Liver (tissue), 9 donors: ENCODE results near the gene LDB3. TPM values are rescaled to one million over a fixed set of nuclear protein-coding genes. Genes with fewer than 3 reads are reported as not detected.
"Not testable (repeated sequence)": the region's sequence is repeated elsewhere in the genome, so short reads cannot be mapped to it uniquely, and the experiment has no call there.

Source experiments
- DNase-seq: peaks from one replicate; pipeline ENCODE4 v3.0.0-alpha.2; 2017; ENCODE audit warnings: low spot score
- H3K27ac ChIP-seq, 2 donors: one replicate each; pipeline ENCODE4 v1.7.0; 2013; ENCODE audit warnings: inconsistent platforms in 2 of 2, low read length in 2 of 2, control low read depth in 1 of 2, low read depth in 1 of 2, mild to moderate bottlenecking in 1 of 2
- H3K27me3 ChIP-seq, 4 donors: one replicate each; pipeline versions ENCODE4 v1.6.1 to v1.7.0; 2013; ENCODE audit warnings: low read length in 3 of 4, inconsistent platforms in 1 of 4, mild to moderate bottlenecking in 1 of 4, moderate library complexity in 1 of 4; ENCODE audit not compliant: control insufficient read depth in 4 of 4, insufficient read depth in 4 of 4
- H3K36me3 ChIP-seq, 4 donors: one replicate each; pipeline versions ENCODE4 v1.6.1 to v1.7.0; 2013; ENCODE audit warnings: low read length in 3 of 4, mild to moderate bottlenecking in 3 of 4, low read depth in 1 of 4, moderate library complexity in 1 of 4; ENCODE audit not compliant: control insufficient read depth in 4 of 4, insufficient read depth in 3 of 4
- H3K4me1 ChIP-seq, 4 donors: one replicate each; pipeline versions ENCODE4 v1.6.1 to v1.7.0; 2013; ENCODE audit warnings: low read length in 3 of 4, mild to moderate bottlenecking in 3 of 4, moderate library complexity in 1 of 4; ENCODE audit not compliant: control insufficient read depth in 4 of 4, insufficient read depth in 4 of 4
- H3K4me3 ChIP-seq, 3 donors: one replicate each; pipeline versions ENCODE4 v1.6.1 to v1.7.0; 2013; ENCODE audit warnings: low read length in 3 of 3, control low read depth in 1 of 3, low read depth in 1 of 3, mild to moderate bottlenecking in 1 of 3
- H3K9ac ChIP-seq, 2 donors: one replicate each; pipeline ENCODE4 v1.7.0; 2013; ENCODE audit warnings: low read length in 2 of 2, mild to moderate bottlenecking in 2 of 2, moderate library complexity in 2 of 2, control low read depth in 1 of 2, low read depth in 1 of 2
- H3K9me3 ChIP-seq, 4 donors: one replicate each; pipeline versions ENCODE4 v1.6.1 to v1.7.0; 2013; ENCODE audit warnings: low read length in 3 of 4; ENCODE audit not compliant: control insufficient read depth in 4 of 4
- ATF3 ChIP-seq: IDR thresholded peaks from 2 replicates; pipeline ENCODE4 v1.6.1; 2016; ENCODE audit warnings: antibody characterized with exemption
- EGR1 ChIP-seq, 2 donors: IDR thresholded peaks; 2 replicates each; pipeline ENCODE4 v1.6.1; 2016 to 2018; ENCODE audit warnings: antibody characterized with exemption in 2 of 2, low read depth in 2 of 2
- FOXA1 ChIP-seq: IDR thresholded peaks from 2 replicates; pipeline ENCODE4 v1.6.1; 2016; ENCODE audit warnings: antibody characterized with exemption
- FOXA2 ChIP-seq: IDR thresholded peaks from 2 replicates; pipeline ENCODE4 v1.6.1; 2016; ENCODE audit warnings: antibody characterized with exemption
- GABPA ChIP-seq, 2 donors: IDR thresholded peaks in 1 of 2; conservative IDR thresholded peaks in 1 of 2; 2 replicates each; pipeline ENCODE4 v1.6.1; 2016; ENCODE audit warnings: antibody characterized with exemption in 2 of 2, mild to moderate bottlenecking in 1 of 2, moderate library complexity in 1 of 2
- HNF4A ChIP-seq, 2 donors: conservative IDR thresholded peaks; 2 replicates each; pipeline ENCODE4 v1.6.1; 2016; ENCODE audit warnings: antibody characterized with exemption in 2 of 2, mild to moderate bottlenecking in 2 of 2
- HNF4G ChIP-seq: IDR thresholded peaks from 2 replicates; pipeline ENCODE4 v1.6.1; 2016; ENCODE audit warnings: antibody characterized with exemption
- JUND ChIP-seq, 2 donors: IDR thresholded peaks; 2 replicates each; pipeline ENCODE4 v1.6.1; 2016; ENCODE audit warnings: antibody characterized with exemption in 2 of 2
- NR2F2 ChIP-seq: IDR thresholded peaks from 2 replicates; pipeline ENCODE4 v1.6.1; 2016; ENCODE audit warnings: antibody characterized with exemption
- RAD21 ChIP-seq, 2 donors: IDR thresholded peaks; 2 replicates each; pipeline ENCODE4 v1.6.1; 2016; ENCODE audit warnings: antibody characterized with exemption in 2 of 2, mild to moderate bottlenecking in 2 of 2
- RXRA ChIP-seq, 2 donors: IDR thresholded peaks; 2 replicates each; pipeline ENCODE4 v1.6.1; 2017 to 2018; ENCODE audit warnings: antibody characterized with exemption in 2 of 2, mild to moderate bottlenecking in 1 of 2
- SP1 ChIP-seq: IDR thresholded peaks from 2 replicates; pipeline ENCODE4 v1.6.1; 2018; ENCODE audit warnings: antibody characterized with exemption, mild to moderate bottlenecking
- TAF1 ChIP-seq: conservative IDR thresholded peaks from 2 replicates; pipeline ENCODE4 v1.6.1; 2016; ENCODE audit warnings: antibody characterized with exemption, mild to moderate bottlenecking
- YY1 ChIP-seq: IDR thresholded peaks from 2 replicates; pipeline ENCODE4 v1.6.1; 2016; ENCODE audit warnings: antibody characterized with exemption, mild to moderate bottlenecking
- ZBTB33 ChIP-seq: IDR thresholded peaks from 2 replicates; pipeline ENCODE4 v1.6.1; 2016; ENCODE audit warnings: antibody characterized with exemption
- WGBS: extraction: QIAGEN DNeasy Blood & Tissue Kit; methylation state at CpG from one replicate; pipeline ENCODE4 v1.1.7; 2013; 5-methylcytosine and 5-hydroxymethylcytosine counted together
- polyA plus RNA-seq, 2 donors: library from polyadenylated mRNA; stranded (reverse) in 1 of 2; unstranded in 1 of 2; fragments of 200-250 nt in 1 of 2; fragments of >200 nt in 1 of 2; fragmentation: Nextera tagmentation in 1 of 2; extraction: Ambion mirVana in 1 of 2; gene quantifications; one replicate each; pipeline versions ENCODE4 v1.2.1 to v1.2.3, GENCODE V29; 2013 to 2015
- total RNA-seq, 2 donors: library from RNA; depleted of rRNA; stranded (reverse); fragments of >200 nt; gene quantifications; one replicate each; pipeline ENCODE4 v1.2.3, GENCODE V29; 2014
- TF ChIP-seq, protein P1 (sequence below): fragments of 150-350 bp; IDR thresholded peaks from 2 replicates; pipeline ENCODE4 v1.5.1; 2017; ENCODE audit warnings: improper control_type of control experiment, low read depth, low read length; ENCODE audit not compliant: missing input control
- TF ChIP-seq, protein P2 (sequence below): IDR thresholded peaks from 2 replicates; pipeline ENCODE4 v1.6.1; 2016; ENCODE audit warnings: antibody characterized with exemption, mild to moderate bottlenecking
- TF ChIP-seq, protein P3 (sequence below): IDR thresholded peaks from 2 replicates; pipeline ENCODE4 v1.6.1; 2016; ENCODE audit warnings: antibody characterized with exemption
- donor health status: healthy.
- donor health status: healthy.
- donor health status: healthy.
- donor health status: healthy.
- donor health status: healthy.

LDB3 gene
- total and polyA plus RNA-seq, 4 donors: 0.09 to 0.42 (median 0.15) TPM; not detected in 1

DNA sequence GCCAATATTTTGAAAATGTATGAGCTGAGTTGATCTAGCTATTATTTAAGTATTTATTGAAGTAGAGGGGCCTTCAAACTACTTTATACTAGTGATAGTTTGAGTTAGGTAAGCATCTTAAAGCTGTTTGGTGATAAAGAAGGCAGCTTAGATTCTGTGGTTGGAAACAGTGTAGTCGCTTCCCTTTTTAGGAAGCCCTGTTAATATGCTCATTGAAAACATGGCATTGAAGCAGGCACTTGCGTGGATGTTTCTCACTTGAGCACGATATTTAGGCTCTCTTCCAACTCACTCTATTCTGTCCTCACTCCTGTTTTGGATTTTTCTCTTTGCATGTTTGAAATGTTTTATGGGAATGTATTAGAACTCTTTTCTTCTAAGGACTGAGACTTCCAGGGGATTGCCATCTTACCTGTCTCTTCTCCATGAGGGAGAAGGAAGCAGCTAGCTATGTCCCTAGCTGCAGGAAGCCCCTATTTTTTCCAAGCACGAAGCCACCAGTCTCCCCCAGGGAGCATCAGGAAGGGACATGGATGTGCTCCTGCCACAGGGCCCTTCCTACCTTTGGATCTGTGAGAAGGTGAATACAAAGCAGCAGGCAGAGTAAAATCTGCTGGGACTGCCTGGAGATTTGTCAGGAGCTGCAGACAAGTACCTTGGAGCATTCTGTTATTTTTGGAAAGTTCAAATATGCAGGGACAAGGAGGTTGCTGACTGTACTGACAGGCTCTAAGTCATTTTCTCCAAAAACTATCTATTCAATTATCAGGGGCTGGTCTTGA is 66.1 kb downstream of the LDB3 start:
- no peaks in the 10 kb centered on the region for H3K36me3 ChIP-seq
- WGBS: 76% methylated on average over 4 of the region's 4 CpGs

DNA sequence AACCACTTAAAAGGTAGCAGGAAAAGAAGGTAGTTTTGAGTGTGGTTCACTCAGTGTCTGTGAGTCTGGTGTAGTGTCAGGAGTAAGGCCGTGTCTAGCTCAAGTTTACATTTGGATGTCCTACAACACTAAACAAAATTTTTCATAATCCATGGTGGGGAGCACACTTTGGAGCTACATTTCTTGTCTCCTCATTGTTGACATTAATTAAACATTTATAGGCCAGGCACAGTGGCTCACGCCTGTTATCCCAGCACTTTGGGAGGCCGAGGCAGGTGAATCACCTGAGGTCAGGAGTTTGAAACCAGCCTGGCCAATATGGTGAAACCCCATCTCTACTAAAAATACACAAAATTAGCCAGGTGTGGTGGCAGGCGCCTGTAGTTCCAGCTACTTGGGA is 67.0 kb downstream of the LDB3 start:
- H3K27ac ChIP-seq, H3K36me3 ChIP-seq, H3K9me3 ChIP-seq, DNase-seq, H3K9ac ChIP-seq, H3K27me3 ChIP-seq, H3K4me3 ChIP-seq: not testable (repeated sequence)
- peaks cover 6 to 18% (median 14%) of the 10 kb centered on the region in 4 donors for H3K4me1 ChIP-seq
- 94% methylated on average over 4 of the region's 4 CpGs for WGBS

More for the DNA sequence above, 66.1 kb downstream of the LDB3 start:
- H3K9ac ChIP-seq: no peak overlapping the region
- H3K4me3 ChIP-seq: no peak overlapping the region
- no peak for DNase-seq
- no peak overlapping the region for H3K27ac ChIP-seq
- no peaks in the 10 kb centered on the region for H3K9me3 ChIP-seq
- TF ChIP-seq GABPA (IDR thresholded peaks at IDR 0.05 in 1 of 2, conservative IDR thresholded peaks at IDR 0.05 in 1 of 2): no peak
- no peak for TF ChIP-seq SP1
- TF ChIP-seq, protein P1, sequence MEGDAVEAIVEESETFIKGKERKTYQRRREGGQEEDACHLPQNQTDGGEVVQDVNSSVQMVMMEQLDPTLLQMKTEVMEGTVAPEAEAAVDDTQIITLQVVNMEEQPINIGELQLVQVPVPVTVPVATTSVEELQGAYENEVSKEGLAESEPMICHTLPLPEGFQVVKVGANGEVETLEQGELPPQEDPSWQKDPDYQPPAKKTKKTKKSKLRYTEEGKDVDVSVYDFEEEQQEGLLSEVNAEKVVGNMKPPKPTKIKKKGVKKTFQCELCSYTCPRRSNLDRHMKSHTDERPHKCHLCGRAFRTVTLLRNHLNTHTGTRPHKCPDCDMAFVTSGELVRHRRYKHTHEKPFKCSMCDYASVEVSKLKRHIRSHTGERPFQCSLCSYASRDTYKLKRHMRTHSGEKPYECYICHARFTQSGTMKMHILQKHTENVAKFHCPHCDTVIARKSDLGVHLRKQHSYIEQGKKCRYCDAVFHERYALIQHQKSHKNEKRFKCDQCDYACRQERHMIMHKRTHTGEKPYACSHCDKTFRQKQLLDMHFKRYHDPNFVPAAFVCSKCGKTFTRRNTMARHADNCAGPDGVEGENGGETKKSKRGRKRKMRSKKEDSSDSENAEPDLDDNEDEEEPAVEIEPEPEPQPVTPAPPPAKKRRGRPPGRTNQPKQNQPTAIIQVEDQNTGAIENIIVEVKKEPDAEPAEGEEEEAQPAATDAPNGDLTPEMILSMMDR: no peak
- TF ChIP-seq FOXA1: no peak
- TF ChIP-seq, protein P2, sequence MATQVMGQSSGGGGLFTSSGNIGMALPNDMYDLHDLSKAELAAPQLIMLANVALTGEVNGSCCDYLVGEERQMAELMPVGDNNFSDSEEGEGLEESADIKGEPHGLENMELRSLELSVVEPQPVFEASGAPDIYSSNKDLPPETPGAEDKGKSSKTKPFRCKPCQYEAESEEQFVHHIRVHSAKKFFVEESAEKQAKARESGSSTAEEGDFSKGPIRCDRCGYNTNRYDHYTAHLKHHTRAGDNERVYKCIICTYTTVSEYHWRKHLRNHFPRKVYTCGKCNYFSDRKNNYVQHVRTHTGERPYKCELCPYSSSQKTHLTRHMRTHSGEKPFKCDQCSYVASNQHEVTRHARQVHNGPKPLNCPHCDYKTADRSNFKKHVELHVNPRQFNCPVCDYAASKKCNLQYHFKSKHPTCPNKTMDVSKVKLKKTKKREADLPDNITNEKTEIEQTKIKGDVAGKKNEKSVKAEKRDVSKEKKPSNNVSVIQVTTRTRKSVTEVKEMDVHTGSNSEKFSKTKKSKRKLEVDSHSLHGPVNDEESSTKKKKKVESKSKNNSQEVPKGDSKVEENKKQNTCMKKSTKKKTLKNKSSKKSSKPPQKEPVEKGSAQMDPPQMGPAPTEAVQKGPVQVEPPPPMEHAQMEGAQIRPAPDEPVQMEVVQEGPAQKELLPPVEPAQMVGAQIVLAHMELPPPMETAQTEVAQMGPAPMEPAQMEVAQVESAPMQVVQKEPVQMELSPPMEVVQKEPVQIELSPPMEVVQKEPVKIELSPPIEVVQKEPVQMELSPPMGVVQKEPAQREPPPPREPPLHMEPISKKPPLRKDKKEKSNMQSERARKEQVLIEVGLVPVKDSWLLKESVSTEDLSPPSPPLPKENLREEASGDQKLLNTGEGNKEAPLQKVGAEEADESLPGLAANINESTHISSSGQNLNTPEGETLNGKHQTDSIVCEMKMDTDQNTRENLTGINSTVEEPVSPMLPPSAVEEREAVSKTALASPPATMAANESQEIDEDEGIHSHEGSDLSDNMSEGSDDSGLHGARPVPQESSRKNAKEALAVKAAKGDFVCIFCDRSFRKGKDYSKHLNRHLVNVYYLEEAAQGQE: no peak
- no peak for TF ChIP-seq HNF4G
- no peak for TF ChIP-seq TAF1
- TF ChIP-seq ATF3: no peak
- no peak for TF ChIP-seq YY1
- TF ChIP-seq RXRA (IDR thresholded peaks at IDR 0.05): no peak
- no peak for TF ChIP-seq EGR1 (IDR thresholded peaks at IDR 0.05; ENCODE audit: low read depth in 2 of 2)
- TF ChIP-seq RAD21 (IDR thresholded peaks at IDR 0.05): no peak
- no peak for TF ChIP-seq JUND (IDR thresholded peaks at IDR 0.05)
- TF ChIP-seq, protein P3, sequence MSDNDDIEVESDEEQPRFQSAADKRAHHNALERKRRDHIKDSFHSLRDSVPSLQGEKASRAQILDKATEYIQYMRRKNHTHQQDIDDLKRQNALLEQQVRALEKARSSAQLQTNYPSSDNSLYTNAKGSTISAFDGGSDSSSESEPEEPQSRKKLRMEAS: no peak
- no peak for TF ChIP-seq ZBTB33
- TF ChIP-seq FOXA2: no peak
- no peak for TF ChIP-seq HNF4A (conservative IDR thresholded peaks at IDR 0.05)
- no peak for TF ChIP-seq NR2F2
- peaks cover 8 to 22% (median 17%) of the 10 kb centered on the region in 4 donors for H3K4me1 ChIP-seq
- no peaks in the 10 kb centered on the region for H3K27me3 ChIP-seq
